MM.1S (cell line): ENCODE results near the gene ELAVL3.

Experiments
- DNase-seq: peaks from one replicate; pipeline ENCODE4 v3.0.0-alpha.2; 2015
- H2AFZ ChIP-seq: fragments of 300-600 bp; sonication (generic); 2 replicates; pipeline ENCODE4 v1.6.0; 2016; ENCODE audit warnings: antibody characterized with exemption, low read length
- H3F3A ChIP-seq: fragments of 300-600 bp; sonication (generic); 2 replicates; pipeline ENCODE4 v1.6.1; 2016; ENCODE audit warnings: mild to moderate bottlenecking, antibody characterized with exemption, low read length, moderate library complexity, mixed read lengths; ENCODE audit not compliant: insufficient read depth
- H3K27ac ChIP-seq: fragments of 300-600 bp; sonication (generic); 2 replicates; pipeline ENCODE4 v1.5.1; 2016; ENCODE audit warnings: mild to moderate bottlenecking, low read length
- H3K27me3 ChIP-seq: fragments of 300-600 bp; sonication (generic); replicated peaks from 2 replicates; pipeline ENCODE4 v1.6.0; 2016; ENCODE audit warnings: low read length; ENCODE audit not compliant: insufficient read depth
- H3K36me3 ChIP-seq: fragments of 300-600 bp; sonication (generic); replicated peaks from 2 replicates; pipeline ENCODE4 v1.6.1; 2016; ENCODE audit warnings: mild to moderate bottlenecking, low read length, mixed read lengths; ENCODE audit not compliant: insufficient read depth
- H3K4me1 ChIP-seq: fragments of 300-600 bp; sonication (generic); 2 replicates; pipeline ENCODE4 v1.6.1; 2016; ENCODE audit warnings: low read length, mixed read lengths
- H3K4me2 ChIP-seq: fragments of 300-600 bp; sonication (generic); 2 replicates; pipeline ENCODE4 v1.6.0; 2016; ENCODE audit warnings: low read depth, low read length
- H3K4me3 ChIP-seq: fragments of 300-600 bp; sonication (generic); 2 replicates; pipeline ENCODE4 v1.5.1; 2016; ENCODE audit warnings: low read length, mixed read lengths
- H3K79me2 ChIP-seq: fragments of 300-600 bp; sonication (generic); 2 replicates; pipeline ENCODE4 v1.6.1; 2016; ENCODE audit warnings: mixed run types, low read length, mixed read lengths
- H3K9ac ChIP-seq: fragments of 300-600 bp; sonication (generic); 2 replicates; pipeline ENCODE4 v1.6.1; 2016; ENCODE audit warnings: low read length, mixed read lengths
- H3K9me2 ChIP-seq: fragments of 300-600 bp; sonication (generic); replicated peaks from 2 replicates; pipeline ENCODE4 v1.6.1; 2016; ENCODE audit warnings: mild to moderate bottlenecking, low read length, mixed read lengths; ENCODE audit not compliant: insufficient read depth
- H3K9me3 ChIP-seq: fragments of 300-600 bp; sonication (generic); replicated peaks from 2 replicates; pipeline ENCODE4 v1.6.1; 2016; ENCODE audit warnings: mild to moderate bottlenecking, low read length, mixed read lengths; ENCODE audit not compliant: insufficient read depth
- H4K20me1 ChIP-seq: fragments of 300-600 bp; sonication (generic); 2 replicates; pipeline ENCODE4 v1.6.1; 2016; ENCODE audit warnings: mild to moderate bottlenecking, low read length, moderate library complexity, mixed read lengths; ENCODE audit not compliant: insufficient read depth
- EZH2 ChIP-seq: fragments of 300-600 bp; sonication (generic); optimal IDR thresholded peaks from 2 replicates; pipeline ENCODE3; 2017; ENCODE audit warnings: low read depth, mild to moderate bottlenecking, antibody characterized with exemption, low read length, mixed read lengths
- EZH2phosphoT487 ChIP-seq: fragments of 300-600 bp; sonication (generic); IDR thresholded peaks from 2 replicates; pipeline ENCODE4 v1.6.1; 2018; ENCODE audit warnings: antibody characterized with exemption, low read length
- TF ChIP-seq, protein P1 (sequence below): fragments of 300-600 bp; sonication (generic); IDR thresholded peaks from 2 replicates; pipeline ENCODE4 v1.5.1; 2016; ENCODE audit warnings: antibody characterized with exemption, low read length, mixed read lengths

Gene ELAVL3

DNA sequence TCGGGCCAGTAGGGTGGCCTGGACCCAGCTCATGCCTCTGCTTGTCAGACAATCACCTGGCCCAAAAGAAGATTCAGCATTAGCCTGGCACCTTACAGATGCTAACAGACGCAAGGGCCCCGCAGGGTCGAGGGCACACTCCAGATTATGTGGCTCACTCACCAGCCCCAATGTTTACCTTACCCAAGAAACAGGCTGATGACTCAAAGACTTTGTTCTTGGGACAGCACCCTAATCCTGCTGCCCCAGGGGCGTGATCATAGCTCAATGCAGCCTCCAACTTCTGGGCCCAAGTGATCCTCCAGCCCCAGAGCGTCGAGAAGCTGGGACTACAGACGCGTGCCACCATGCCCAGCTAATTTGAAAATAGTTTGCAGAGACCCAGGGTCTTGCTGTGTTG is 38.3 kb upstream of the ELAVL3 start:
- no peak overlapping the region for H3K4me2 ChIP-seq
- H3K27ac ChIP-seq, result no peak overlapping the region
- H2AFZ ChIP-seq, result no peak overlapping the region
- H3K4me3 ChIP-seq, result no peak overlapping the region
- no peak for TF ChIP-seq EZH2phosphoT487
- no peak for TF ChIP-seq EZH2
- TF ChIP-seq, protein P1, sequence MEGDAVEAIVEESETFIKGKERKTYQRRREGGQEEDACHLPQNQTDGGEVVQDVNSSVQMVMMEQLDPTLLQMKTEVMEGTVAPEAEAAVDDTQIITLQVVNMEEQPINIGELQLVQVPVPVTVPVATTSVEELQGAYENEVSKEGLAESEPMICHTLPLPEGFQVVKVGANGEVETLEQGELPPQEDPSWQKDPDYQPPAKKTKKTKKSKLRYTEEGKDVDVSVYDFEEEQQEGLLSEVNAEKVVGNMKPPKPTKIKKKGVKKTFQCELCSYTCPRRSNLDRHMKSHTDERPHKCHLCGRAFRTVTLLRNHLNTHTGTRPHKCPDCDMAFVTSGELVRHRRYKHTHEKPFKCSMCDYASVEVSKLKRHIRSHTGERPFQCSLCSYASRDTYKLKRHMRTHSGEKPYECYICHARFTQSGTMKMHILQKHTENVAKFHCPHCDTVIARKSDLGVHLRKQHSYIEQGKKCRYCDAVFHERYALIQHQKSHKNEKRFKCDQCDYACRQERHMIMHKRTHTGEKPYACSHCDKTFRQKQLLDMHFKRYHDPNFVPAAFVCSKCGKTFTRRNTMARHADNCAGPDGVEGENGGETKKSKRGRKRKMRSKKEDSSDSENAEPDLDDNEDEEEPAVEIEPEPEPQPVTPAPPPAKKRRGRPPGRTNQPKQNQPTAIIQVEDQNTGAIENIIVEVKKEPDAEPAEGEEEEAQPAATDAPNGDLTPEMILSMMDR, result no peak
- no peaks in the 10 kb centered on the region for H3K27me3 ChIP-seq
- no peaks in the 10 kb centered on the region for H3K9me3 ChIP-seq
- no peaks in the 10 kb centered on the region for H3K36me3 ChIP-seq
- no peak for DNase-seq
- no peaks in the 10 kb centered on the region for H4K20me1 ChIP-seq
- H3K9ac ChIP-seq, result no peak overlapping the region
- no peaks in the 10 kb centered on the region for H3F3A ChIP-seq
- H3K79me2 ChIP-seq, result no peaks in the 10 kb centered on the region
- no peaks in the 10 kb centered on the region for H3K9me2 ChIP-seq
- H3K4me1 ChIP-seq, result no peaks in the 10 kb centered on the region

DNA sequence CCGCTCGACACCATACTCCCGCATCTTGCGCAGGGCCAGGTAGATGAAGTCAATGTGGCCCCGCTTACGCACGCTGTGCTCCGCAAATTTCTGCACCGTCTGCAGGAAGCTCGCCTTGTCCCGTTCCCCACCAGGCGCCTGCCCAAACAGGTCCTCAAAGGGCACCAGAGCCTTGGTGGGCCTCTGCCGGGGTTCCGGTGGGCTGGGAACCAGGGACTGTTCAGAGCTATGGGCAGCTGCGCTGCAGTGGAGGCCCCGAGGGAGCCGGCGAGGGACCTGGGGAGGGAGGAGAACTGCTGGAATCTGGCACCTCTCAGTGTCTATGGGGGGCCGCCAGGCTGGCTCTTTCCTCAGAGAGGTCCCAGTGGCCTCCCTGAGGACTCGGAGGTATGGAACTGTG is 33.1 kb upstream of the ELAVL3 start:
- no peaks in the 10 kb centered on the region for H3K4me1 ChIP-seq
- H3K4me2 ChIP-seq, result no peak overlapping the region
- no peak for DNase-seq
- no peak overlapping the region for H3K4me3 ChIP-seq
- H3K9me2 ChIP-seq, result no peaks in the 10 kb centered on the region
- no peaks in the 10 kb centered on the region for H3F3A ChIP-seq
- H3K36me3 ChIP-seq, result no peaks in the 10 kb centered on the region
- H3K79me2 ChIP-seq, result no peaks in the 10 kb centered on the region
- no peaks in the 10 kb centered on the region for H3K9me3 ChIP-seq
- H3K9ac ChIP-seq, result no peak overlapping the region
- no peak overlapping the region for H3K27ac ChIP-seq
- H2AFZ ChIP-seq, result no peak overlapping the region
- H3K27me3 ChIP-seq, result no peaks in the 10 kb centered on the region
- no peaks in the 10 kb centered on the region for H4K20me1 ChIP-seq
- TF ChIP-seq EZH2phosphoT487, result no peak
- TF ChIP-seq, protein P1, result no peak
- TF ChIP-seq EZH2, result no peak

DNA sequence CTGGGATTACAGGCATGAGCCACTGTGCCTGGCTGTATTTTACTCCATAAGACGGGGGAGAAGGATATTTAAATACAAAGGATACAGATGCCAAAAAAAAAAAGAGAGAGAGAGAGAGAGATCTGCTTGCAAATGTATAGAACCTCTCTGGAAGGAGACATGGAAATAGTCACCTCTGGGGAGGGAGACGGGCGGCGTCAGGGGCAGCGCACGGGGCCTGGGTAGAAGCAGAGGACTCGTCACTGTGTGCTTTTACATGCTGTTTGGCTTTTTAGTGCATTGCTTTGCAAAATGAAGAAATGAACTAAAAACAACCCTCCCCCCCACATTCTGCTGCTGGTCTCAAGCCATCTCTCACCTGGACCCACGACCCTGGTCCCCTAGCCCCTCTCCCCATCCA is 29.6 kb upstream of the ELAVL3 start:
- Histone ChIP-seq H3K9me3 (no peaks in the 10 kb centered on the region), H3K36me3 (no peaks in the 10 kb centered on the region), H3K9me2 (no peaks in the 10 kb centered on the region), H2AFZ (no peak overlapping the region), H3K9ac (no peak overlapping the region), H3K4me2 (no peak overlapping the region), H3K4me1 (no peaks in the 10 kb centered on the region), H3K27me3 (no peaks in the 10 kb centered on the region), H3K27ac (no peak overlapping the region), H3F3A (no peaks in the 10 kb centered on the region), H4K20me1 (no peaks in the 10 kb centered on the region), H3K79me2 (no peaks in the 10 kb centered on the region), H3K4me3 (no peak overlapping the region)
- DNase-seq, result no peak
- TF ChIP-seq EZH2phosphoT487, result no peak
- TF ChIP-seq, protein P1, result no peak
- TF ChIP-seq EZH2, result no peak
